CD4-positive, alpha-beta T cell treated with Interleukin-17A for 1 hour (primary cell): ENCODE data around the gene ZNF783.
"Not testable (repeated sequence)": the region's sequence is repeated elsewhere in the genome, so short reads cannot be mapped to it uniquely, and the experiment has no call there.

Source experiments
- DNase-seq: peaks from one replicate; pipeline ENCODE4 v3.0.0-alpha.2; 2020

Gene ZNF783

GRCh38 chr7:149241696-149242095 lies 20.3 kb upstream of the ZNF783 start:
- DNase-seq: no peak

- DNase-seq: no peak
Measured at GRCh38 chr7:149245244-149245643, 16.8 kb upstream of the ZNF783 start.

- no peak for DNase-seq
Measured at GRCh38 chr7:149245744-149246143, 16.3 kb upstream of the ZNF783 start.

GRCh38 chr7:149248777-149249176 lies 13.2 kb upstream of the ZNF783 start:
- no peak for DNase-seq

GRCh38 chr7:149250151-149250550 lies 11.8 kb upstream of the ZNF783 start:
- not testable (repeated sequence) for DNase-seq

GRCh38 chr7:149251518-149251917 lies 10.5 kb upstream of the ZNF783 start:
- not testable (repeated sequence) for DNase-seq

- no peak for DNase-seq
Measured at GRCh38 chr7:149252378-149252777, 9.6 kb upstream of the ZNF783 start.

- no peak for DNase-seq
Measured at GRCh38 chr7:149253665-149254064, 8.3 kb upstream of the ZNF783 start.

- no peak for DNase-seq
Measured at GRCh38 chr7:149254181-149254858, 7.7 kb upstream of the ZNF783 start.

GRCh38 chr7:149255174-149255573 lies 6.8 kb upstream of the ZNF783 start:
- no peak for DNase-seq

- no peak for DNase-seq
Measured at GRCh38 chr7:149256568-149256967, 5.4 kb upstream of the ZNF783 start.

GRCh38 chr7:149257146-149257545 lies 4.8 kb upstream of the ZNF783 start:
- DNase-seq: no peak

- peak; percentile 16 for DNase-seq
Measured at GRCh38 chr7:149261316-149261828, 624 bp upstream of the ZNF783 start.

GRCh38 chr7:149266451-149266850 lies 4.5 kb downstream of the ZNF783 start:
- DNase-seq: no peak

- no peak for DNase-seq
Measured at GRCh38 chr7:149267733-149268132, 5.7 kb downstream of the ZNF783 start.

- not testable (repeated sequence) for DNase-seq
Measured at GRCh38 chr7:149274424-149274823, 12.4 kb downstream of the ZNF783 start.

- DNase-seq: no peak
Measured at GRCh38 chr7:149277871-149278270, 15.9 kb downstream of the ZNF783 start.

GRCh38 chr7:149278396-149278795 lies 16.4 kb downstream of the ZNF783 start:
- no peak for DNase-seq

- DNase-seq: no peak
Measured at GRCh38 chr7:149279111-149279743, 17.2 kb downstream of the ZNF783 start.

- DNase-seq: no peak
Measured at GRCh38 chr7:149280151-149280550, 18.2 kb downstream of the ZNF783 start.

- DNase-seq: no peak
Measured at GRCh38 chr7:149280661-149281507, 18.9 kb downstream of the ZNF783 start.

GRCh38 chr7:149281508-149282330 lies 19.7 kb downstream of the ZNF783 start:
- no peak for DNase-seq

GRCh38 chr7:149282331-149282655 lies 20.3 kb downstream of the ZNF783 start:
- DNase-seq: no peak
